Stimulated activated CD4-positive, alpha-beta T cell treated with anti-CD3 and anti-CD28 coated beads, Interleukin-1b, Interleukin-23, amount 100 ng/mL, for 4 hours (primary cell): Measurements from ENCODE around the gene HNRNPF.
"Not testable (repeated sequence)": the region's sequence is repeated elsewhere in the genome, so short reads cannot be mapped to it uniquely, and the experiment has no call there.

ENCODE experiments used
- DNase-seq, 2 donors: peaks; one replicate each; pipeline ENCODE4 v3.0.0-alpha.2; 2020; ENCODE audit warnings: low read depth in 2 of 2

The HNRNPF gene, protein sequence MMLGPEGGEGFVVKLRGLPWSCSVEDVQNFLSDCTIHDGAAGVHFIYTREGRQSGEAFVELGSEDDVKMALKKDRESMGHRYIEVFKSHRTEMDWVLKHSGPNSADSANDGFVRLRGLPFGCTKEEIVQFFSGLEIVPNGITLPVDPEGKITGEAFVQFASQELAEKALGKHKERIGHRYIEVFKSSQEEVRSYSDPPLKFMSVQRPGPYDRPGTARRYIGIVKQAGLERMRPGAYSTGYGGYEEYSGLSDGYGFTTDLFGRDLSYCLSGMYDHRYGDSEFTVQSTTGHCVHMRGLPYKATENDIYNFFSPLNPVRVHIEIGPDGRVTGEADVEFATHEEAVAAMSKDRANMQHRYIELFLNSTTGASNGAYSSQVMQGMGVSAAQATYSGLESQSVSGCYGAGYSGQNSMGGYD

DNA sequence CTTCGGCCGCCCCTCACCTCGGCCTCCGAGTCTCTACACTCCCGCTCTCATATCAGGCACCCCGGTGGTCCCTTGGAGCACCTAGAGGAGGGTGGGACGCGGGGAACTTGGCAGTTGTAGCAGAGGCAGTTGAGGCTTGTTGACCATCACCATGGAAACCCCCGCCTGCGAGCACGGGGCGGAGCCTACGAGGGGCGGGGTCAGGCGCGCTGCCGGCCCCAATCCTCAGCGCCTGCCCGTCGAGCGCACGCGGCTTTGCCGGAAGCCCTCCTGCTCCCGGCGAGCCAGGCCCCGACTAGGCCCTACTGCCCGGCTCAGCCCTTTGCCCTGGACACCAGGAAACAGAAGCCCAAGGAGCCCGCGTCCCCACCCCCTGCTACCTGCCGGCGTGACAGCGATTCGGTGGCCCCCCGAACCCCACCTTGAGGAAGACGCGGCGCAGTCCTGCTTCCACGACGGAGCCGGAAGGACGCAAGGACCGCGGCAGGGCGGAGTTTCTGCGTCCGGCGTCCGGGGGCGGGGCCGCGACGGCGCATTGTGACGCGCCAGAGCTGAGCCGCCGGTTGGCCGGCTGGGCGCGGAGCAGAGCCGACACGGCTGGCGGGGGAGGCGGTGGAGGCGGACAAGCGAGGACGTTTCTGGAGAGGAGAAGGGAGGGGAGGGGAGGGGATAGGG, at the start of gene HNRNPF:
Gene HNRNPF (minus strand): TSS at position 477 of the 675 bp plus-strand sequence. CDS start 21,302 bp downstream, outside the sequence.
- DNase-seq: peak; percentile 92 to 94

DNA sequence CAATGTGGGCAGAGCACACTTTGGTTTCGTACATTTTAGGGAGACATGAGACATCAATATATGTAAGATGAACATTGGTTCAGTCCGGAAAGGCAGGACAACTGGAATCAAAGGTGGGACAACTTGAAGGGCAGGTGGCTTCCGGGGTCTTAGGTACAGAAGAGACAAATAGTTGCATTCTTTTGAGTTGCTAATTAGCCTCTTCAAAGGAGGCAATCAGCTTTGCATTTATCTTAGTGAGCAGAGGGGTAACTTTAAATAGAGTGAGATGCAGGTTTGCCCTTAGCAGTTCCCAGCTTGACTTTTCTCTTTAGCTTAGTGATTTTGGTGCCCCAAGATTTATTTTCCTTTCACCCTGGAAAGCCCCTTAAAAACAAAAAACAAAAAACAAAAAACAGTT, 49.2 kb upstream of the HNRNPF start:
- DNase-seq: no peak

DNA sequence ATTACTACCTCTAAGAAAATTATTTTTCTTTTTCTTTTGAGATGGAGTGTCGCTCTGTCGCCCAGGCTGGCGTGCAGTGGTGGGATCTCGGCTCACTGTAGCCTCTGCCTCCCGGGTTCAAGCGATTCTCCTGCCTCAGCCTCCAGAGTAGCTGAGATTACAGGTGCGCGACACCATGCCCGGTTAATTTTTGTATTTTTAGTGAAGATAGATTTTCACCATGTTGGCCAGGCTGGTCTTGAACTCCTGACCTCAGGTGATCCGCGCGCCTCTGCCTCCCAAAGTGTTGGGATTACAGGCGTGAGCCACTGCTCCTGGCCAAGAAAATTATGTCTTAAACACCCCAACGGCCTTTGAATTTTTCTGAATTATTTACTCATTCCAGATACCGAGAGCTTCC, 47.6 kb upstream of the HNRNPF start:
- DNase-seq: not testable (repeated sequence)

DNA sequence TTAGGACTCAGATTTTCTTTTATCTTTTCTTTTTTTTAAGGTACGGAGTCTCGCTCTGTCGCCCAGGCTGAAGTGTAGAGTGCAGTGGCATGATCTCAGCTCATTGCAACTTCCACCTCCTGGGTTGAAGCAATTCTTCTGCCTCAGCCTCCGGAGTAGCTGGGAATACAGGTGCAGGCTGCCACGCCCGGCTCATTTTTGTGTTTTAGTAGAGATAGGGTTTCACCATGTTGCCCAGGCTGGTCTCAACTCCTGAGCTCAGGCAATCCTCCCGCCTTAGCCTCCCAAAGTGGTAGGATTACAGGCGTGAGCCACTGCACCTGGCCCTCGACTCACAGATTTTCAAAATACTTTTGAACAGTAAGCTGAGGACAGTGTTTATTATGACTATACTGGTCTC, 45.0 kb upstream of the HNRNPF start:
- DNase-seq: not testable (repeated sequence)

DNA sequence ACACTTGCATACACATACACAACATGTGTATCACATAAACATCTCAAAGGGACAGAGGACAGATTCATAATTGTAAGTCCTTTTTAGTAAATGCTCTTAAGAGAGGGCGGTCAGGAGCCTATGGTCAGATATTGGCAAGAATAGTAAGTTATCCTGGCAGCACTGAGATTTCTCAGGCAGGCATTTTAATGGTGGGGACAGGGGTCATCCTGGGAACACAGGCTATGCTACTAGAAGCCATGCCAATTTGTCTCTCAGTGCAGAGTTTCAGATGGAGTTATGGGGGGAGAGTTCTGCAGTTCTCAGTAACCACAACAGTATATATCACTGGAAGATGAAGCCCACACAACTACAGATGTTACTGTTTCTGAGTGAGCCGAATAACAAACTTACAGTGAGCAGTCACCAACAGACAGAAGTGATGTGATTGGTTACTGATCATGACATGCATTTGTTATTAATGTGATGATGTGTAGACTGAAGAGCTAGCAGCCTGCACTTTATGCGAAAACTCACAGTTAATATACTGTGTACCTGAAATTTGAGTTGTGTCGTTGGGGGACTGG, 44.4 kb upstream of the HNRNPF start:
- no peak for DNase-seq

DNA sequence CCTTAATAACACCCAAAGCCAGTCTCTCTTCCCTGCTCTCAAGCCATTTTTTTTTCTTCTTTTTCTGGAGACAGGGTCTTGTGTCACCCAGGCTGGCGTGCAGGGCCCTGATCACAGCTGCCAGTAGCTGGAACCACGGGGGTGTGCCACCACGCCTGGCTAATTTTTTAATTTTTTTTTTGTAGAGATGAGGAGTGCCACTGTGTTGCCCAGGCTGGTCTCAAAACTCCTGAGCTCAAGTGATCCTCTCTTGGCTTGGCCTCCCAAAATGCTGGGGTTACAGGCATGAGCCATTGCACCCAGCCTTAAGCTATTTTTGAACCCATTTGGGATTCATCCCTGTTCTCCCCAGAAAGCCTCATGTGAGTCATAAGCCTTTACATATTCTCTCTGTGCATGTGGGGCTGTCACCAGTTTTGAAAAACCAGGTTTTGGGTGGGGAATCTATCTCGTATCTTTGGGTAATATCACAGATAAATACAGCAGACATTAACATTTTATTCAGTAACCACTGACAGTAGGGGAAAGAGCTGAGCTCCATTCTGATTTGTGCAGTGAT, 43.4 kb upstream of the HNRNPF start:
- no peak for DNase-seq

DNA sequence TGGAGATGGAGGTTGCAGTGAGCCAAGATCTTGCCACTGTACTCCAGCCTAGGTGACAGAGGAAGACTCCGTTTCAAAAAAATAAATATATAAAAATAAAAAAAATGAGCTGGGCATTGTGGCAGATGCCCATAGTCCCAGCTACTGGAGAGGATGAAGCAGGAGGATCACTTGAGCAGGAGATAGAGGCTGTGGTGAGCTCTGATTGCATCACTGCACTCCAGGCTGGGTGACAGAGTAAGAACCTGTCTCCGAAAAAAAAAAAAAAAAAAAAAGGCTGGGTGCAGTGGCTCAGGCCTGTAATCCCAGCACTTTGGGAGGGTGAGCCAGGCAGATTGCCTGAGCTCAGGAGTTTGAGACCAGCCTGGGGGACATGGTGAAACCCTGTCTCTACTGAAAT, 39.8 kb upstream of the HNRNPF start:
- DNase-seq: no peak

DNA sequence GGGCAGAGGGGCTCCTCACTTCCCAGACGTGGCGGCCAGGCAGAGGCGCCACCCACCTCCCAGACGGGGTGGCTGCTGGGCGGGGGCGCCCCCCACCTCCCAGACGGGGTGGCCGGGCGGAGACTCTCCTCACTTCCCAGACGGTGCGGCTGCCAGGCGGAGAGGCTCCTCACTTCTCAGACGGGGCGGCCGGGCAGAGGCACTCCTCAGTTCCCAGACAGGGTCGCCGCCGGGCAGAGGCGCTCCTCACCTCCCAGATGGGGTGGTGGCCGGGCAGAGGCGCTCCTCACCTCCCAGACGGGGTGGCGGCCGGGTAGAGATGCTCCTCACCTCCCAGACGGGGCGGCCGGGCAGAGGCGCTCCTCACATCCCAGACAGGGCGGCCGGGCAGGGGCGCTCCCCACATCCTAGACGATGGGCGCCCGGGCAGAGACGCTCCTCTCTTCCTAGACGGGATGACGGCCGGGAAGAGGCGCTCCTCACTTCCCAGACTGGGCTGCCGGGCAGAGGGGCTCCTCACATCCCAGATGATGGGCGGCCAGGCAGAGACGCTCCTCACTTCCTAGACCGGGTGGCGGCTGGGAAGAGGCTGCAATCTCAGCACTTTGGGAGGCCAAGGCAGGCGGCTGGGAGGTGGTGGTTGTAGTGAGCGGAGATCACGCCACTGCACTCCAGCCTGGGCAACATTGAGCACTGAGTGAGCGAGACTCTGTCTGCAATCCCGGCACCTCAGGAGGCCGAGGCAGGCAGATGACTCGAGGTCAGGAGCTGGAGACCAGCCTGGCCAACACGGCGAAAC, 37.4 kb upstream of the HNRNPF start:
- DNase-seq: not testable (repeated sequence)

DNA sequence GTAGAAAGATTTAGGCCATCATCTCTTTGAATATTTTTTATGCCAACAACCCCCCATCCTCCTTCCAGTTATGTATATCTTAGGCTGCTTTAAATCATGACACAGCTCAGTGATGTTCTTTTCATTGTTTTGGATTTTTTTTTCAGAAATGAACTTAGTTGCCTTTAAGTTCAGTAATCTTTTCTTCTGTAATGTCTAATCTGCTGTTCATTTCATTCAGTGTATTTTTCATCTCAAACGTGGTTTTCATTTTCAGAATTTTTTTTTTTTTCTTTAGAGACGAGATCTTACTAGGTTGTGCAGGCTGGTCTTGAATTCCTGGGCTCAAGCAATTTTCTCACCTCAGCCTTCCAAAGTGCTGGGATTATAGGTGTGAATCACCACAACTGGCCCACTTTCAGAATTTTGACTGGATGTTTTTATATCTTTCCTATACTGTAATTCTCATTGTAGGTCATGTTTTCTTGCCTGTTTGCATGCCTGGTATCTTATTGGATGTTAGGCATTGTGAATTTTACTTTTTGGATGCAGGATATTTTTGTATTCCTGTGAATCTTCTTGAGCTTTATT, 36.0 kb upstream of the HNRNPF start:
- DNase-seq: no peak

DNA sequence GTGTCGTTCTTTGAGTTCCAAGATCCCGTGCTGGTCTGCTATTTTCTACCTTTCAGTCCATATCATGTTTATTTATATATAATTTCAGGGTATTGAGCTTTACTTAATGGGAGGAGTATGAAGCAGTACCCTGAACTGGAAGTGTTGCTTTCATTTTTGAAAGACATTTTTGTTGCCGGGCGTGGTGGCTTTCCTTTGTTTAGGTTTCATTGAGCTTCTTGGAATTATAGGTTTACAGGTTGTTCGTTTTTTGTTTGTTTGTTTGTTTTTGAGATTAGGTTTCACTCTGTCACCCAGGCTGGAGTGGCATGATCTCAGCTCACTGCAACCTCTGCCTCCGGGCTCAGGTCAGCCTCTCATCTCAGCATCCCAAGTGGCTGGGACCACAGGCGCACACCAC, 35.3 kb upstream of the HNRNPF start:
- DNase-seq: no peak

DNA sequence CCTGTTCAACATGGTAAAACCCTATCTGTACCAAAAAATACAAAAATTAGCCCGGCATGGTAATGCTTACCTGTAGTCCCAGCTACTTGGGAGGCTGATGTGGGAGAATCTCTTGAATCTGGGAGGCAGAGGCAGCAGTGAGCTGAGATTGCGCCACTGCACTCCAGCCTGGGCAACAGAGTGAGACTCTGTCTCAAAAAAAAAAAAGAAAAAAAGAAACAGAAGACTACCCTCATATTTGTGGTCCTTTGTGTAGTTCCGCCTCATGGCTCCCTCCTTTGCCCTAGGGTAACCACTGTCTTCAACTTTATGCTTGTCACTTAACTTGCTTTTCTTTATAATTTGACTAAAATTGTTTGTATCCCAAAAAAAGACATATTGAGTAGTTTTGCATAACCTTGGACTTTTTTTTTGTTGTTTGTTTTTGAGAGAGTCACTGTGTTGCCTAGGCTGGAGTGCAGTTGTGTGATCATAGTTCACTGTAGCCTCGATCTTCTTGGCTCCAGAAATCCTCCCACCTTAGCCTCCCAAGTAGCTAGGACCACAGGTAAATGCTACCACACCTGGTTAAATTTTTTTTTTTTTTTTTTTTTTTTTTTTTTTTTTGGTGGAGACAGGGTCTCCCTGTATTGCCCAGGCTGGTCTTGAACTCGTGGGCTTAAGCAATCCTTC, 31.6 kb upstream of the HNRNPF start:
- no peak for DNase-seq

DNA sequence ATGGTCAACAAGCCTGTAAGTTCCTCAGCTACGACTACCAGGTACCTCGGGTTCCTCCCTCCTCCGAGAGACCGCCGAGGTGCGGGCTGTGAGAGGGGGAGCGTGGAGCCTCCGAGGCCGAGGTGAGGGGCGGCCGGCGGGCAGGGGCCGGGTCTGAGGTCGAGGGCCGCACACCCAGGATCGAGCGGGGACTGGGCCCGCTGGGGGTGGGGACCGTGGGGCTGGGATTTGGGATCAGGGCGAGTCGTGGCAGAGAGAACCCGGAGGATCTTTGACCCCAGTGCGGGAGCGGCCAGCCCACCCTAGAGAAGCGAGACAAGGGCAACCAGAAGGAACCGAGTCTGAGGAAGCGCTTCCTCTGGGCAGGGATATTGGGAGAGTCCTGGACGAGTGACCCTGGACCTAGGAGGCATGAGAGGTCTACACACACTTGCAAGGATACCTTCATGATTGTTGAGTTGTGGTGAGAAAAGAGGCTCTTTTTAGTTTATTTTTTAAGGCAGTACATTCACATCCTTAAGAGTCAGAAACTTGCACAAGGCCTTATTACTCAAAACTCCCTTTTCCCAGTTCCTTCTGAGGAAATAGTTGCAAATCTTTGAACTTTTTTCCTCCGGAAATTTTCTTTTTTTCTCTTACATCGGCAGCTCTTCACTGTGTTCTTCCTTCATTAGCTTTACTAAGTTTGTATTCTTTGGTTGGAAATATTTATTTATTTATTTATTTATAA, 28.3 kb upstream of the HNRNPF start:
- no peak for DNase-seq

DNA sequence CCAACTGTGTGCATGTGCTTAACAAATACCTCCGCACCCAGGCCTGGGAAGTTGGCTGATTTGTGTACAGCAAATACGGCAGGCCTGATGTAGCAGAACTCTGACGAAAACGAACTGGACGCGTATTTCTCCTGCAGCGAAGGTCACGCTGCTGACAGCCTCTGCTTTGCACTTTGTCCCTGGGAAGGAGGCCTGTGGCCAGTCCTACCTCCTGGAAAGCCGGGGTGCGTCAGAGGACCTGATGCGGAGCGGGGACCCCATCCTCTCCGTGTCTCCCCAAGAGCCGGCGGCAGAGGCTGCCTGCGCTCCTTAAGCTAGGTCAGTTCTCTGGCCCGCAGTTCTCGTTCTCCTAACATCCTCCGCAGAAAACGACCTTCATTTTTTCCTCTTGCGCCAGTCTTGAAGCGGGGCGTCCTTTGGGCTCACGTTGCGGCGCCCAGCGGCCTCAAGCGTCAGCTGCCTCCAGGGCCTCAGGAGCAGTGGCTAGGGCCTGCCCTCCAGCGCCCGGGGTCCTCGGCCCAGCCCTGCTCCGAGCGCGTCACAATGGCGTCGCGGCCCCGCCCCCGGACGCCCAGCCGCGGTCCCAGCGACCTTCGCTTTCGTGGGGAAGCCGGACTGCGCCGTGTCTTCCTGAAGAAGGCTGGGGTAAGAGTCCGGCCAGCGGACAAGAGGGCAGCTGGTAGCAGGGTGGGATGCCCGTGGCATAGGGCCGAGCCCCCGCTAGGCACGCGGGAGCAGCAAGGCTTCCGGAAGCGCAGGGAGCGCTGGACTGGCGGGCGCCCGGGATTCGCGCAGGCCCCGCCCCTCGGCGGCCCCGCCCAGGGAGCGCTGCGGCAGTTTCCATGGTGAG, 27.5 kb upstream of the HNRNPF start, which contains the start of gene ZNF487:
Gene ZNF487 (plus strand): TSS at position 821 of the 850 bp plus-strand sequence. CDS start 38,703 bp downstream, outside the sequence.
- peak; percentile 63 to 78 for DNase-seq

DNA sequence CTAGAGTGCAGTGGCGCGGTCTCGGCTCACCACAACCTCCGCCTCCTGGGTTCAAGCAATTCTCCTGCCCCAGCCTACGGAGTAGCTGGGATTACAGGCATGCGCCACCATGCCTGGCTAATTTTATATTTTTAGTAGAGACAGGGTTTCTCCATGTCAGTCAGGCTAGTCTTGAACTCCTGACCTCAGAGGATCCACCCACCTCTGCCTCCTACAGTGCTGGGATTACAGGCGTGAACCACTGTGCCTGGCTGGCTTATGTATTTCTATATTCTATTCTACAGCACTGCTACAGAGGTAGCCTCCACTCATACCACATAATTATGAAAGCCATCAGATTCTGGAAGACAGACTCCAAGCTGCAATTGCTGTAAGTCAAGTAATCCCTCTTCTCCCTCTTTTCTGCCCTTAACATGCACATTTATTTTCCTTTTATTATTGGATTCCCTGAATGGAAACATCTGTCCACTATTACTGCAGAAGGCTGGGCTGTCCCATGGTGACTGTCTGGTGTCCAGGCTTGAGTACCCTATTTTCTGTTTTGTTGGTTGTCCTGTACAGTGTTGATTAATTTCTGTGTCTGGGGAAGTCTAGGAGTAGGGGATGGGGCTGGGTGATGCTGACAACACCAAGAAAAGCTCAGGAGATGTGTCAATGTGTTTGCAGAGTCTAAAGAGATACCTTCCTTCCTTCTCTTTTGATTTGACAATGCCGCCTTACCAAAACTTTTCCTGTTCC, 22.1 kb upstream of the HNRNPF start:
- no peak for DNase-seq

DNA sequence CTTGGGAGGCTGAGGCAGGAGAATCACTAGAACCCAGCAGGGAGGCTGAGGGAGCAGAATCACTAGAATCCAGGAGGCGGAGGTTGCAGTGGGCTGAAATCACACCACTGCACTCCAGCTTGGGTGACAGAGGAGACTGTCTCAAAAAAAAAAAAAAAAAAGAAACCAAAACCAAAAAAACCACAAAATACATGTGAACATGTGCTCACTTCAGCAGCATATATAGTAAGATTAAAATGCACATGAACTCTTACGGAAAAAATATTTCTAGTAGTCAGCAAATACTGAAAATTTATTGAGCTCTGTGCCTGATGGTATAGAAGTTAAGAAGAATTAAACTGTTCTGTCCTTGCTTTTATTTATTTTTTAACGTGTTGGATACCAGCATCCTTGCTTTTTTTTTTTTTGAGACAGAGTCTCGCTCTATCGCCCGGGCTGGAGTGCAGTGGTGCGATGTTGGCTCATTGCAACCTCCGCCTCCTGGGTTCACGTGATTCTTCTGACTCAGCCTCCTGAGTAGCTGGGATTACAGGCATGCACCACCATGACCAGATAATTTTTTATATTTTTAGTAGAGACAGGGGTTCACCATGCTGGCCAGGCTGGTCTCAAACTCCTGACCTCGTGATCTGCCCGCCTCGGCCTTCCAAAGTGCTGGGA, 18.3 kb upstream of the HNRNPF start:
- DNase-seq: no peak

DNA sequence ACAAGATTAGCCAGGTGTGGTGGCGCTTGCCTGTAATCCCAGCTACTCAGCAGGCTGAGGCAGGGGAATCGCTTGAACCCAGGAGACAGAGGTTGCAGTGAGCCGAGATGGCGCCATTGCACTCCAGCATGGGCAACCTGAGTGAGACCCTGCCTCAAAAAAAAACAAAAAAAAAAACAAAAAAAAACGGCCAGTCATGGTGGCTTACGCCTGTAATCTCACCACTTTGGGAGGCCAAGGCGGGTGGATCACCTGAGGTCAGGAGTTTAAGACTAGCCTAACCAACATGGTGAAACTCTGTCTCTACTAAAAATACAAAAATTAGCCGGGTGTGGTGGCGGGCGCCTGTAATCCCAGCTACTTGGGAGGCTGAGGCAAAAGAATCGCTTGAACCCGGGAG, 17.5 kb upstream of the HNRNPF start:
- not testable (repeated sequence) for DNase-seq

DNA sequence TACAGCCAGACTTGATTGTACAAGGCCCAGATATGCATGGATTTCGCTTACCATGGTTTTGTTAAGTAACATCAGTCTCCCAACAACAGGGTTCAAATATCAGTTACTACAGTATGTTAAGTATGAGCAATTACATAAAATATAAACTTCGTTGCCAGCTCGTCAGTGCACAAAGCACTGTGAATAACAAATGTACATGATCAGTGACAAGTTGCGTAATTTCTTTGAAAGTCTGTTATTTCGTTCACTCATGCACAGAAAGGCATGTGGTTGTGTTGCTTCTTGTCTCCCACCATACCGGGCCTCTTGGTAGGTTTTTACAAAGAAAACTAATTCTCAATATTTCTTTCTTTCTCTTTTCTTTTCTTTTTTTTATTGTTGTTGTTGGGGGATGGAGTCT, 15.4 kb upstream of the HNRNPF start:
- no peak for DNase-seq

DNA sequence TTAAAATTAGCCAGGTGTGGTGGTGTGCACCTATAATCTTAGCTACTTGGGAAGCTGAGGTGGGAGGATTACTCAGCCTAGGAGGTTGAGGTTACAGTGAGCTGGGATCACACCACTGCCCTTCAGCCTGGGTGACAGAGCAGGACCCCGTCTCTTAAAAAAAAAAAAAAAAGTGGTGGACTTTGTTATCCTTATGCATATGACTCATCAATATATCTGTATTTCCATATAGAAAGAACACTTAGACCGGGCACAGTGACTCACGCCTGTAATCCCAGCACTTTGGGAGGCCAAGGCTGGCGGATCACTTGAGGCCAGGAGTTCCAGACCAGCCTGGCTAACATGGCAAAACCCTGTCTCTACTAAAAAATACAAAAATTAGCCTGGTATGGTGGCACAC, 13.0 kb upstream of the HNRNPF start:
- DNase-seq: not testable (repeated sequence)
